Suppressor macrophage treated with lipopolysaccharide for 4 hours (primary cell): ENCODE results near the gene MOCS2.

Experiments used
- DNase-seq: peaks from one replicate; pipeline ENCODE4 v3.0.0-alpha.2; 2020

Gene MOCS2

GRCh38 chr5:53091289-53091688 lies 18.3 kb downstream of the MOCS2 start:
- DNase-seq = no peak

- no peak for DNase-seq
Observed at GRCh38 chr5:53090229-53090628, 19.3 kb downstream of the MOCS2 start.

GRCh38 chr5:53089481-53089991 lies 20.0 kb downstream of the MOCS2 start:
- DNase-seq = no peak

GRCh38 chr5:53087621-53088121 lies 21.9 kb downstream of the MOCS2 start:
- no peak for DNase-seq

- DNase-seq = no peak
Observed at GRCh38 chr5:53087171-53087570, 22.4 kb downstream of the MOCS2 start.

- DNase-seq = no peak
Observed at GRCh38 chr5:53084546-53085255, 24.9 kb downstream of the MOCS2 start.

GRCh38 chr5:53083927-53084326 lies 25.6 kb downstream of the MOCS2 start:
- no peak for DNase-seq

- DNase-seq = no peak
Observed at GRCh38 chr5:53080271-53080670, 29.3 kb downstream of the MOCS2 start.

GRCh38 chr5:53076014-53076583 lies 33.5 kb downstream of the MOCS2 start:
- DNase-seq = no peak

- DNase-seq = no peak
Observed at GRCh38 chr5:53073348-53073747, 36.2 kb downstream of the MOCS2 start.

- DNase-seq = no peak
Observed at GRCh38 chr5:53071738-53072137, 37.8 kb downstream of the MOCS2 start.

GRCh38 chr5:53071298-53071697 lies 38.3 kb downstream of the MOCS2 start:
- DNase-seq = no peak

- DNase-seq = no peak
Observed at GRCh38 chr5:53069626-53070025, 39.9 kb downstream of the MOCS2 start.

GRCh38 chr5:53068291-53068836 lies 41.2 kb downstream of the MOCS2 start:
- DNase-seq = no peak

- DNase-seq = no peak
Observed at GRCh38 chr5:53067641-53068040, 41.9 kb downstream of the MOCS2 start.

GRCh38 chr5:53066088-53066487 lies 43.5 kb downstream of the MOCS2 start:
- DNase-seq = no peak

- DNase-seq = no peak
Observed at GRCh38 chr5:53063791-53064190, 45.8 kb downstream of the MOCS2 start.

- no peak for DNase-seq
Observed at GRCh38 chr5:53063176-53063575, 46.4 kb downstream of the MOCS2 start.

- no peak for DNase-seq
Observed at GRCh38 chr5:53059281-53059680, 50.3 kb downstream of the MOCS2 start.

- no peak for DNase-seq
Observed at GRCh38 chr5:53055365-53055764, 54.2 kb downstream of the MOCS2 start.

GRCh38 chr5:53053364-53053763 lies 56.2 kb downstream of the MOCS2 start:
- DNase-seq = no peak

- no peak for DNase-seq
Observed at GRCh38 chr5:53052499-53052898, 57.1 kb downstream of the MOCS2 start.

GRCh38 chr5:53048248-53048647 lies 61.3 kb downstream of the MOCS2 start:
- DNase-seq = no peak
